HepG2 (cell line): ENCODE results near the gene KDM8. TPM values are rescaled to one million over a fixed set of nuclear protein-coding genes. Genes with fewer than 3 reads are reported as not detected.

Experiments used
- CBX1 ChIP-seq: IDR thresholded peaks from one replicate; pipeline ENCODE4 v1.6.1; 2016; ENCODE audit warnings: antibody characterized with exemption, low read depth
- CC2D1A ChIP-seq: sonication (generic); formaldehyde crosslinking; IDR thresholded peaks from 2 replicates; pipeline ENCODE4 v1.8.1; 2023; ENCODE audit warnings: mild to moderate bottlenecking, missing genetic modification reagents
- KDM5B ChIP-seq: sonication (generic); formaldehyde crosslinking; IDR thresholded peaks from 2 replicates; pipeline ENCODE4 v1.4.0; 2020; ENCODE audit warnings: missing genetic modification reagents, mild to moderate bottlenecking, borderline replicate concordance
- LBX2 ChIP-seq: sonication (generic); formaldehyde crosslinking; IDR thresholded peaks from 2 replicates; pipeline ENCODE4 v1.5.0; 2020; ENCODE audit warnings: missing genetic modification reagents, mild to moderate bottlenecking, borderline replicate concordance
- NFATC3 ChIP-seq: sonication (generic); formaldehyde crosslinking; IDR thresholded peaks from 2 replicates; pipeline ENCODE4 v1.5.1; 2020; ENCODE audit warnings: mild to moderate bottlenecking, missing genetic modification reagents
- RFX1 ChIP-seq: fragments of 450-650 bp; IDR thresholded peaks from 2 replicates; pipeline ENCODE4 v1.6.1; 2017
- RXRA ChIP-seq: sonication (generic); formaldehyde crosslinking; IDR thresholded peaks from 2 replicates; pipeline ENCODE4 v1.5.1; 2020; ENCODE audit warnings: missing genetic modification reagents
- SCMH1 ChIP-seq: sonication (generic); formaldehyde crosslinking; IDR thresholded peaks from 2 replicates; pipeline ENCODE4 v1.9.0; 2021; ENCODE audit warnings: missing genetic modification reagents, mild to moderate bottlenecking, borderline replicate concordance
- SPEN ChIP-seq: sonication (generic); formaldehyde crosslinking; IDR thresholded peaks from 2 replicates; pipeline ENCODE4 v1.5.1; 2020; ENCODE audit warnings: low read depth, mild to moderate bottlenecking, missing genetic modification reagents
- YY1 ChIP-seq: IDR thresholded peaks from 2 replicates; pipeline ENCODE4 v1.6.1; 2011; ENCODE audit warnings: low read length, low read depth, moderate library complexity, mild to moderate bottlenecking; ENCODE audit not compliant: insufficient read depth, insufficient replicate concordance
- ZBTB34 ChIP-seq: sonication (generic); formaldehyde crosslinking; IDR thresholded peaks from 2 replicates; pipeline ENCODE4 v1.8.0; 2022; ENCODE audit warnings: mild to moderate bottlenecking, missing genetic modification reagents
- ZFAT ChIP-seq: sonication (generic); formaldehyde crosslinking; conservative IDR thresholded peaks from 2 replicates; pipeline ENCODE4 v1.8.1; 2023; ENCODE audit warnings: missing genetic modification reagents, inconsistent platforms
- ZKSCAN8 ChIP-seq: IDR thresholded peaks from 2 replicates; pipeline ENCODE4 v1.6.1; 2016; ENCODE audit warnings: borderline replicate concordance, missing genetic modification reagents, missing compliant biosample characterization
- ZNF510 ChIP-seq: sonication (generic); formaldehyde crosslinking; IDR thresholded peaks from 2 replicates; pipeline ENCODE4 v1.4.0; 2020; ENCODE audit warnings: low read depth, mild to moderate bottlenecking, missing genetic modification reagents
- ZNF616 ChIP-seq: sonication (generic); formaldehyde crosslinking; IDR thresholded peaks from 2 replicates; pipeline ENCODE4 v1.5.0; 2020; ENCODE audit warnings: low read depth, mild to moderate bottlenecking, missing genetic modification reagents
- ZNF7 ChIP-seq: IDR thresholded peaks from 2 replicates; pipeline ENCODE4 v1.6.1; 2016; ENCODE audit warnings: missing biosample characterization, missing genetic modification reagents
- ZNF747 ChIP-seq: sonication (generic); formaldehyde crosslinking; IDR thresholded peaks from 2 replicates; pipeline ENCODE4 v1.8.1; 2023; ENCODE audit warnings: missing genetic modification reagents, mild to moderate bottlenecking, borderline replicate concordance
- ZNF841 ChIP-seq: sonication (generic); formaldehyde crosslinking; IDR thresholded peaks from 2 replicates; pipeline ENCODE4 v1.8.1; 2023; ENCODE audit warnings: missing genetic modification reagents, borderline replicate concordance
- polyA plus RNA-seq, 8 experiments: library from polyadenylated mRNA; depleted of rRNA in 3 of 8; stranded (reverse) in 7 of 8; unstranded in 1 of 8; fragments of >200 nt; fragmentation: Illumina TruSeq in 4 of 8; extraction: Trizol in 4 of 8; gene quantifications; 2 replicates each; pipeline versions ENCODE4 v1.2.1 to v1.2.3, GENCODE V29; 2011 to 2016; ENCODE audit warnings: low read depth in 4 of 8, missing spikeins in 1 of 8, mixed read lengths in 1 of 8; ENCODE audit not compliant: insufficient read depth in 1 of 8
- total RNA-seq, 5 experiments: library from RNA; depleted of rRNA; stranded (reverse); fragments of >200 nt; fragmentation: Illumina TruSeq; extraction: Trizol; gene quantifications; 2 replicates each; pipeline ENCODE4 v1.2.3, GENCODE V29; 2016; ENCODE audit warnings: low read depth in 1 of 5
- TF ChIP-seq, protein P1 (sequence below): fragments of 450-650 bp; IDR thresholded peaks from 2 replicates; pipeline ENCODE4 v1.6.1; 2016
- TF ChIP-seq, protein P2 (sequence below): IDR thresholded peaks from 2 replicates; pipeline ENCODE4 v1.6.1; 2012; ENCODE audit warnings: low read depth, low read length, improper control_type of control experiment
- TF ChIP-seq, protein P3 (sequence below), 2 experiments: fragments of 450-650 bp in 1 of 2; sonication (generic) in 1 of 2; formaldehyde crosslinking; IDR thresholded peaks; 2 replicates each; pipeline versions ENCODE4 v1.5.0 to v1.8.0; 2020 to 2022; ENCODE audit warnings: mild to moderate bottlenecking in 1 of 2, missing genetic modification reagents in 1 of 2
- TF ChIP-seq, protein P4 (sequence below): IDR thresholded peaks from 2 replicates; pipeline ENCODE4 v1.6.1; 2016; ENCODE audit warnings: missing compliant biosample characterization, missing genetic modification reagents, borderline replicate concordance

KDM8 gene
- total and polyA plus RNA-seq, 2 of the 13 experiments (the other 11 are each of a cell fraction or from before 2014, with no cell fraction given), result 3.3 to 8.6 TPM

GRCh38 chr16:27214084-27214961, 11.0 kb downstream of the KDM8 start (continued):
- TF ChIP-seq, protein P1, sequence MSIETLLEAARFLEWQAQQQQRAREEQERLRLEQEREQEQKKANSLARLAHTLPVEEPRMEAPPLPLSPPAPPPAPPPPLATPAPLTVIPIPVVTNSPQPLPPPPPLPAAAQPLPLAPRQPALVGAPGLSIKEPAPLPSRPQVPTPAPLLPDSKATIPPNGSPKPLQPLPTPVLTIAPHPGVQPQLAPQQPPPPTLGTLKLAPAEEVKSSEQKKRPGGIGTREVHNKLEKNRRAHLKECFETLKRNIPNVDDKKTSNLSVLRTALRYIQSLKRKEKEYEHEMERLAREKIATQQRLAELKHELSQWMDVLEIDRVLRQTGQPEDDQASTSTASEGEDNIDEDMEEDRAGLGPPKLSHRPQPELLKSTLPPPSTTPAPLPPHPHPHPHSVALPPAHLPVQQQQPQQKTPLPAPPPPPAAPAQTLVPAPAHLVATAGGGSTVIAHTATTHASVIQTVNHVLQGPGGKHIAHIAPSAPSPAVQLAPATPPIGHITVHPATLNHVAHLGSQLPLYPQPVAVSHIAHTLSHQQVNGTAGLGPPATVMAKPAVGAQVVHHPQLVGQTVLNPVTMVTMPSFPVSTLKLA, result no peak
- 0 out of 2 replicates have a peak, but pooled peaks have one; percentile 36 for TF ChIP-seq SPEN (CRISPR knock-in tag)
- TF ChIP-seq NFATC3 (CRISPR knock-in tag), result no peak
- TF ChIP-seq SCMH1 (CRISPR knock-in tag), result no peak
- TF ChIP-seq, protein P2, sequence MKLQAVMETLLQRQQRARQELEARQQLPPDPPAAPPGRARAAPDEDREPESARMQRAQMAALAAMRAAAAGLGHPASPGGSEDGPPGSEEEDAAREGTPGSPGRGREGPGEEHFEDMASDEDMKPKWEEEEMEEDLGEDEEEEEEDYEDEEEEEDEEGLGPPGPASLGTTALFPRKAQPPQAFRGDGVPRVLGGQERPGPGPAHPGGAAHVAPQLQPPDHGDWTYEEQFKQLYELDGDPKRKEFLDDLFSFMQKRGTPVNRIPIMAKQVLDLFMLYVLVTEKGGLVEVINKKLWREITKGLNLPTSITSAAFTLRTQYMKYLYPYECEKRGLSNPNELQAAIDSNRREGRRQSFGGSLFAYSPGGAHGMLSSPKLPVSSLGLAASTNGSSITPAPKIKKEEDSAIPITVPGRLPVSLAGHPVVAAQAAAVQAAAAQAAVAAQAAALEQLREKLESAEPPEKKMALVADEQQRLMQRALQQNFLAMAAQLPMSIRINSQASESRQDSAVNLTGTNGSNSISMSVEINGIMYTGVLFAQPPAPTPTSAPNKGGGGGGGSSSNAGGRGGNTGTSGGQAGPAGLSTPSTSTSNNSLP, result 0 out of 2 replicates have a peak, but pooled peaks have one; percentile 42
- no peak for TF ChIP-seq ZNF616 (CRISPR knock-in tag)
- no peak for TF ChIP-seq CC2D1A (CRISPR knock-in tag)
- TF ChIP-seq, protein P3, sequence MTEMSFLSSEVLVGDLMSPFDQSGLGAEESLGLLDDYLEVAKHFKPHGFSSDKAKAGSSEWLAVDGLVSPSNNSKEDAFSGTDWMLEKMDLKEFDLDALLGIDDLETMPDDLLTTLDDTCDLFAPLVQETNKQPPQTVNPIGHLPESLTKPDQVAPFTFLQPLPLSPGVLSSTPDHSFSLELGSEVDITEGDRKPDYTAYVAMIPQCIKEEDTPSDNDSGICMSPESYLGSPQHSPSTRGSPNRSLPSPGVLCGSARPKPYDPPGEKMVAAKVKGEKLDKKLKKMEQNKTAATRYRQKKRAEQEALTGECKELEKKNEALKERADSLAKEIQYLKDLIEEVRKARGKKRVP (CRISPR knock-in tag; IDR thresholded peaks at IDR 0.05), result no peak
- TF ChIP-seq ZNF747, result no peak
- TF ChIP-seq ZNF510 (CRISPR knock-in tag), result no peak; the same call in 1 of the 2 replicates
- TF ChIP-seq YY1, result no peak
- TF ChIP-seq RXRA, result peak; percentile 58; the same call in 1 of the 2 replicates
- TF ChIP-seq CBX1, result no peak
- TF ChIP-seq RFX1, result no peak
- TF ChIP-seq, protein P4, sequence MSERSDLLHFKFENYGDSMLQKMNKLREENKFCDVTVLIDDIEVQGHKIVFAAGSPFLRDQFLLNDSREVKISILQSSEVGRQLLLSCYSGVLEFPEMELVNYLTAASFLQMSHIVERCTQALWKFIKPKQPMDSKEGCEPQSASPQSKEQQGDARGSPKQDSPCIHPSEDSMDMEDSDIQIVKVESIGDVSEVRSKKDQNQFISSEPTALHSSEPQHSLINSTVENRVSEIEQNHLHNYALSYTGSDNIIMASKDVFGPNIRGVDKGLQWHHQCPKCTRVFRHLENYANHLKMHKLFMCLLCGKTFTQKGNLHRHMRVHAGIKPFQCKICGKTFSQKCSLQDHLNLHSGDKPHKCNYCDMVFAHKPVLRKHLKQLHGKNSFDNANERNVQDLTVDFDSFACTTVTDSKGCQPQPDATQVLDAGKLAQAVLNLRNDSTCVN (CRISPR knock-in tag), result 0 out of 2 replicates have a peak, but pooled peaks have one; percentile 8
- no peak for TF ChIP-seq ZBTB34 (CRISPR knock-in tag)
- TF ChIP-seq KDM5B, result peak; percentile 60; the same call in 1 of the 2 replicates
- 0 out of 2 replicates have a peak, but pooled peaks have one; percentile 42 for TF ChIP-seq LBX2 (CRISPR knock-in tag)
- TF ChIP-seq ZNF841 (CRISPR knock-in tag), result no peak
- no peak for TF ChIP-seq ZKSCAN8
- TF ChIP-seq ZFAT (CRISPR knock-in tag), result no peak
- TF ChIP-seq ZNF7 (CRISPR knock-in tag), result no peak
